HepG2 (cell line): Measurements from ENCODE around the gene TMEM95. TPM values are rescaled to one million over a fixed set of nuclear protein-coding genes. Genes with fewer than 3 reads are reported as not detected.

ENCODE experiments used
- ATF2 ChIP-seq: sonication (generic); formaldehyde crosslinking; IDR thresholded peaks from 2 replicates; pipeline ENCODE4 v1.4.0; 2020; ENCODE audit warnings: missing genetic modification reagents
- E2F1 ChIP-seq: sonication (generic); formaldehyde crosslinking; IDR thresholded peaks from 2 replicates; pipeline ENCODE4 v1.5.0; 2020; ENCODE audit warnings: missing genetic modification reagents
- KMT2A ChIP-seq: sonication (generic); formaldehyde crosslinking; IDR thresholded peaks from 2 replicates; pipeline ENCODE4 v1.4.0; 2020; ENCODE audit warnings: missing genetic modification reagents
- NR2F6 ChIP-seq, 2 experiments: IDR thresholded peaks; 2 replicates each; pipeline ENCODE4 v1.6.1; 2016; ENCODE audit warnings: antibody characterized with exemption in 1 of 2, mild to moderate bottlenecking in 1 of 2
- RARG ChIP-seq: sonication (generic); formaldehyde crosslinking; IDR thresholded peaks from 2 replicates; pipeline ENCODE4 v1.4.0; 2020; ENCODE audit warnings: low read depth, mild to moderate bottlenecking, missing genetic modification reagents
- REST ChIP-seq, 2 experiments: IDR thresholded peaks; 2 replicates each; pipeline ENCODE4 v1.6.1; 2011 to 2012; ENCODE audit warnings: low read length in 2 of 2, borderline replicate concordance in 1 of 2, low read depth in 1 of 2, mild to moderate bottlenecking in 1 of 2, moderate library complexity in 1 of 2
- TBP ChIP-seq: sonication (generic); formaldehyde crosslinking; IDR thresholded peaks from 2 replicates; pipeline ENCODE4 v1.5.0; 2020; ENCODE audit warnings: missing genetic modification reagents
- ZFP90 ChIP-seq: sonication (generic); formaldehyde crosslinking; IDR thresholded peaks from 2 replicates; pipeline ENCODE4 v1.8.0; 2022; ENCODE audit warnings: missing genetic modification reagents, mild to moderate bottlenecking, inconsistent platforms, borderline replicate concordance
- ZNF318 ChIP-seq: sonication (generic); formaldehyde crosslinking; IDR thresholded peaks from 2 replicates; pipeline ENCODE4 v1.4.0; 2020; ENCODE audit warnings: mild to moderate bottlenecking, missing genetic modification reagents
- ZNF432 ChIP-seq: sonication (generic); formaldehyde crosslinking; IDR thresholded peaks from 2 replicates; pipeline ENCODE4 v1.5.0; 2020; ENCODE audit warnings: missing genetic modification reagents, mild to moderate bottlenecking, borderline replicate concordance
- ZNF784 ChIP-seq: sonication (generic); formaldehyde crosslinking; IDR thresholded peaks from 2 replicates; pipeline ENCODE4 v1.5.1; 2020; ENCODE audit warnings: missing genetic modification reagents, mild to moderate bottlenecking, borderline replicate concordance
- polyA plus RNA-seq, 8 experiments: library from polyadenylated mRNA; depleted of rRNA in 3 of 8; stranded (reverse) in 7 of 8; unstranded in 1 of 8; fragments of >200 nt; fragmentation: Illumina TruSeq in 4 of 8; extraction: Trizol in 4 of 8; gene quantifications; 2 replicates each; pipeline versions ENCODE4 v1.2.1 to v1.2.3, GENCODE V29; 2011 to 2016; ENCODE audit warnings: low read depth in 4 of 8, missing spikeins in 1 of 8, mixed read lengths in 1 of 8; ENCODE audit not compliant: insufficient read depth in 1 of 8
- total RNA-seq, 5 experiments: library from RNA; depleted of rRNA; stranded (reverse); fragments of >200 nt; fragmentation: Illumina TruSeq; extraction: Trizol; gene quantifications; 2 replicates each; pipeline ENCODE4 v1.2.3, GENCODE V29; 2016; ENCODE audit warnings: low read depth in 1 of 5

The TMEM95 gene
- total and polyA plus RNA-seq, 2 of the 13 experiments (the other 11 are each of a cell fraction or from before 2014, with no cell fraction given): not detected

- no peak for TF ChIP-seq ZNF318 (CRISPR knock-in tag)
- TF ChIP-seq KMT2A: no peak; the same call in 1 of the 2 replicates
- peak; percentile 45; the same call in 1 of the 2 replicates for TF ChIP-seq E2F1
- no peak for TF ChIP-seq NR2F6 (IDR thresholded peaks at IDR 0.05)
- 0 out of 2 replicates have a peak, but pooled peaks have one; percentile 11 for TF ChIP-seq NR2F6 (CRISPR knock-in tag; IDR thresholded peaks at IDR 0.05)
- TF ChIP-seq ATF2 (CRISPR knock-in tag): no peak
- TF ChIP-seq RARG (CRISPR knock-in tag): no peak
- no peak for TF ChIP-seq ZNF432 (CRISPR knock-in tag)
- peak; percentile 62; the same call in 1 of the 2 replicates for TF ChIP-seq ZNF784 (CRISPR knock-in tag)
- TF ChIP-seq TBP (CRISPR knock-in tag): 0 out of 2 replicates have a peak, but pooled peaks have one; percentile 26
- no peak; a peak in 1 of 4 replicates for TF ChIP-seq REST (IDR thresholded peaks at IDR 0.05; ENCODE audit: borderline replicate concordance in 1 of 2, low read depth in 1 of 2, low read length in 2 of 2)
- TF ChIP-seq ZFP90 (CRISPR knock-in tag): peak; percentile 79; the same call in 1 of the 2 replicates
Observed at GRCh38 chr17:7351665-7352502, 3.1 kb upstream of the TMEM95 start, which contains the start of gene KCTD11 (continued).
